Brain microvascular endothelial cell (primary cell): ENCODE data around the gene TBL1X.
"Not testable (repeated sequence)": the region's sequence is repeated elsewhere in the genome, so short reads cannot be mapped to it uniquely, and the experiment has no call there.

Experiments
- DNase-seq: peaks from one replicate; pipeline ENCODE4 v3.0.0-alpha.2; 2020
- H3K27ac ChIP-seq: fragments of 250-450 bp; sonication (Bioruptor Pico); 2 replicates; pipeline ENCODE4 v1.5.1; 2020; ENCODE audit warnings: mild to moderate bottlenecking, moderate library complexity
- H3K27me3 ChIP-seq: fragments of 250-450 bp; sonication (Bioruptor Pico); replicated peaks from 2 replicates; pipeline ENCODE4 v1.5.1; 2020; ENCODE audit warnings: mild to moderate bottlenecking
- H3K36me3 ChIP-seq: fragments of 250-450 bp; sonication (Bioruptor Pico); replicated peaks from 2 replicates; pipeline ENCODE4 v1.5.1; 2020; ENCODE audit warnings: mild to moderate bottlenecking
- H3K4me3 ChIP-seq: 2 replicates; pipeline ENCODE4 v1.5.1; 2011; ENCODE audit warnings: low read depth, mild to moderate bottlenecking, control low read depth, low read length, moderate library complexity
- CTCF ChIP-seq: IDR thresholded peaks from 2 replicates; pipeline ENCODE4 v1.5.1; 2011; ENCODE audit warnings: low read depth, mild to moderate bottlenecking, moderate library complexity, low read length, control low read depth, inconsistent platforms; ENCODE audit errors: missing control alignments
- in situ Hi-C: cut with HindIII; loops from 2 replicates; pipeline ENCODE4 v1.10.0; 2017; ENCODE audit warnings: low sequenced_read_pairs, low pct_ligation_motif_present

Gene TBL1X

GRCh38 chrX:9430346-9430921, 34.4 kb upstream of the TBL1X start:
- in situ Hi-C loops, result no loop called here
- DNase-seq, result no peak
- Histone ChIP-seq H3K4me3 (no peak overlapping the region), H3K27ac (no peak overlapping the region), H3K36me3 (no peaks in the 10 kb centered on the region), H3K27me3 (no peaks in the 10 kb centered on the region)
- TF ChIP-seq CTCF, result no peak

GRCh38 chrX:9431281-9431680, 33.6 kb upstream of the TBL1X start:
- Histone ChIP-seq H3K4me3 (no peak overlapping the region), H3K27ac (no peak overlapping the region), H3K36me3 (no peaks in the 10 kb centered on the region), H3K27me3 (no peaks in the 10 kb centered on the region)
- no peak for TF ChIP-seq CTCF
- DNase-seq, result no peak
- in situ Hi-C loops, result no loop called here

GRCh38 chrX:9433596-9433995, 31.3 kb upstream of the TBL1X start:
- in situ Hi-C loops, result no loop called here
- no peak for TF ChIP-seq CTCF
- H3K27ac ChIP-seq, result no peak overlapping the region
- no peaks in the 10 kb centered on the region for H3K27me3 ChIP-seq
- no peak overlapping the region for H3K4me3 ChIP-seq
- DNase-seq, result no peak
- H3K36me3 ChIP-seq, result no peaks in the 10 kb centered on the region

GRCh38 chrX:9434051-9434550, 30.8 kb upstream of the TBL1X start:
- DNase-seq, result no peak
- H3K4me3 ChIP-seq, result no peak overlapping the region
- TF ChIP-seq CTCF, result no peak
- H3K27me3 ChIP-seq, result no peaks in the 10 kb centered on the region
- in situ Hi-C loops, result no loop called here
- H3K27ac ChIP-seq, result no peak overlapping the region
- no peaks in the 10 kb centered on the region for H3K36me3 ChIP-seq

- H3K4me3 ChIP-seq, in situ Hi-C loops, H3K36me3 ChIP-seq, H3K27ac ChIP-seq, H3K27me3 ChIP-seq: not testable (repeated sequence)
- peak; percentile 14 for DNase-seq
These were observed 29.8 kb upstream of the TBL1X start for GRCh38 chrX:9435086-9435485.

GRCh38 chrX:9436812-9437211, 28.0 kb upstream of the TBL1X start:
- Histone ChIP-seq H3K27ac (no peak overlapping the region), H3K36me3 (no peaks in the 10 kb centered on the region), H3K27me3 (no peaks in the 10 kb centered on the region), H3K4me3 (no peak overlapping the region)
- TF ChIP-seq CTCF, result no peak
- no peak for DNase-seq
- in situ Hi-C loops, result no loop called here
